IPS-15b (cell line): ENCODE results near the gene RPL27A.

Experiments
- H3K27me3 ChIP-seq: one replicate; pipeline ENCODE4 v1.6.1; 2013; ENCODE audit warnings: low read length; ENCODE audit not compliant: control insufficient read depth, insufficient read depth
- H3K36me3 ChIP-seq: one replicate; pipeline ENCODE4 v1.6.1; 2013; ENCODE audit warnings: low read length; ENCODE audit not compliant: control insufficient read depth, insufficient read depth
- H3K4me1 ChIP-seq: one replicate; pipeline ENCODE4 v1.6.1; 2013; ENCODE audit warnings: mild to moderate bottlenecking, low read length; ENCODE audit not compliant: control insufficient read depth, insufficient read depth
- H3K4me3 ChIP-seq: one replicate; pipeline ENCODE4 v1.5.1; 2013; ENCODE audit warnings: low read depth, low read length
- H3K9ac ChIP-seq: one replicate; pipeline ENCODE4 v1.6.1; 2013; ENCODE audit warnings: low read depth, mild to moderate bottlenecking, low read length
- H3K9me3 ChIP-seq: one replicate; pipeline ENCODE4 v1.6.1; 2013; ENCODE audit warnings: mild to moderate bottlenecking, low read length; ENCODE audit not compliant: control insufficient read depth, insufficient read depth

RPL27A gene

GRCh38 chr11:8691601-8692000 is 9.0 kb downstream of the RPL27A start:
- H3K27me3 ChIP-seq, result no peaks in the 10 kb centered on the region
- H3K4me1 ChIP-seq, result peaks cover 12% of the 10 kb centered on the region
- no peaks in the 10 kb centered on the region for H3K9me3 ChIP-seq
- H3K9ac ChIP-seq, result no peak overlapping the region
- peaks cover under 1% of the 10 kb centered on the region for H3K36me3 ChIP-seq
- no peak overlapping the region for H3K4me3 ChIP-seq

- Histone ChIP-seq H3K4me3 (no peak overlapping the region), H3K36me3 (peaks cover 2% of the 10 kb centered on the region), H3K9ac (no peak overlapping the region), H3K9me3 (no peaks in the 10 kb centered on the region), H3K27me3 (no peaks in the 10 kb centered on the region), H3K4me1 (peaks cover 9% of the 10 kb centered on the region)
Observed at GRCh38 chr11:8692417-8692816, 9.8 kb downstream of the RPL27A start.

- Histone ChIP-seq H3K4me1 (peaks cover 6% of the 10 kb centered on the region), H3K27me3 (no peaks in the 10 kb centered on the region), H3K36me3 (peaks cover 4% of the 10 kb centered on the region), H3K9me3 (no peaks in the 10 kb centered on the region), H3K9ac (no peak overlapping the region), H3K4me3 (no peak overlapping the region)
Observed at GRCh38 chr11:8693010-8693551, 10.5 kb downstream of the RPL27A start.

GRCh38 chr11:8693555-8693954 is 11.0 kb downstream of the RPL27A start:
- no peaks in the 10 kb centered on the region for H3K9me3 ChIP-seq
- peaks cover 11% of the 10 kb centered on the region for H3K4me1 ChIP-seq
- peaks cover 4% of the 10 kb centered on the region for H3K36me3 ChIP-seq
- H3K27me3 ChIP-seq, result no peaks in the 10 kb centered on the region
- H3K4me3 ChIP-seq, result no peak overlapping the region
- no peak overlapping the region for H3K9ac ChIP-seq

GRCh38 chr11:8694137-8694536 is 11.5 kb downstream of the RPL27A start:
- Histone ChIP-seq H3K9me3 (no peaks in the 10 kb centered on the region), H3K9ac (no peak overlapping the region), H3K36me3 (peaks cover 4% of the 10 kb centered on the region)

GRCh38 chr11:8697054-8697453 is 14.5 kb downstream of the RPL27A start:
- H3K9ac ChIP-seq, result no peak overlapping the region
- peaks cover 4% of the 10 kb centered on the region for H3K36me3 ChIP-seq
- H3K27me3 ChIP-seq, result no peaks in the 10 kb centered on the region

More at GRCh38 chr11:8694137-8694536, 11.5 kb downstream of the RPL27A start:
- Histone ChIP-seq H3K27me3 (no peaks in the 10 kb centered on the region), H3K4me3 (no peak overlapping the region), H3K4me1 (peaks cover 14% of the 10 kb centered on the region)

GRCh38 chr11:8698379-8698851 is 15.8 kb downstream of the RPL27A start:
- Histone ChIP-seq H3K27me3 (no peaks in the 10 kb centered on the region), H3K36me3 (peaks cover 6% of the 10 kb centered on the region), H3K9ac (no peak overlapping the region), H3K9me3 (no peaks in the 10 kb centered on the region), H3K4me3 (peak overlapping the region; percentile 9), H3K4me1 (peaks cover 27% of the 10 kb centered on the region)

More at GRCh38 chr11:8697054-8697453, 14.5 kb downstream of the RPL27A start:
- no peak overlapping the region for H3K4me3 ChIP-seq
- H3K9me3 ChIP-seq, result no peaks in the 10 kb centered on the region
- H3K4me1 ChIP-seq, result peaks cover 26% of the 10 kb centered on the region

GRCh38 chr11:8698917-8699441 is 16.4 kb downstream of the RPL27A start:
- H3K4me1 ChIP-seq, result peaks cover 27% of the 10 kb centered on the region
- H3K9ac ChIP-seq, result peak overlapping the region; percentile 58
- H3K4me3 ChIP-seq, result peak overlapping the region; percentile 9
- no peaks in the 10 kb centered on the region for H3K27me3 ChIP-seq
- H3K36me3 ChIP-seq, result peaks cover 6% of the 10 kb centered on the region
- no peaks in the 10 kb centered on the region for H3K9me3 ChIP-seq

- no peaks in the 10 kb centered on the region for H3K27me3 ChIP-seq
- peaks cover 6% of the 10 kb centered on the region for H3K36me3 ChIP-seq
- peak overlapping the region; percentile 14 for H3K9ac ChIP-seq
- no peaks in the 10 kb centered on the region for H3K9me3 ChIP-seq
- H3K4me1 ChIP-seq, result peaks cover 27% of the 10 kb centered on the region
- H3K4me3 ChIP-seq, result no peak overlapping the region
Observed at GRCh38 chr11:8699903-8700302, 17.3 kb downstream of the RPL27A start.

- H3K9me3 ChIP-seq, result no peaks in the 10 kb centered on the region
- H3K27me3 ChIP-seq, result no peaks in the 10 kb centered on the region
- peaks cover 27% of the 10 kb centered on the region for H3K4me1 ChIP-seq
- H3K36me3 ChIP-seq, result peaks cover 10% of the 10 kb centered on the region
- no peak overlapping the region for H3K9ac ChIP-seq
- no peak overlapping the region for H3K4me3 ChIP-seq
Observed at GRCh38 chr11:8701891-8702597, 19.5 kb downstream of the RPL27A start.

GRCh38 chr11:8702598-8702915 is 20.0 kb downstream of the RPL27A start:
- Histone ChIP-seq H3K9ac (no peak overlapping the region), H3K4me1 (peaks cover 27% of the 10 kb centered on the region), H3K4me3 (no peak overlapping the region), H3K36me3 (peaks cover 8% of the 10 kb centered on the region), H3K27me3 (no peaks in the 10 kb centered on the region), H3K9me3 (no peaks in the 10 kb centered on the region)

GRCh38 chr11:8704136-8704535 is 21.5 kb downstream of the RPL27A start:
- Histone ChIP-seq H3K27me3 (no peaks in the 10 kb centered on the region), H3K36me3 (peaks cover 11% of the 10 kb centered on the region), H3K9me3 (no peaks in the 10 kb centered on the region)

More at GRCh38 chr11:8704136-8704535, 21.5 kb downstream of the RPL27A start:
- no peak overlapping the region for H3K4me3 ChIP-seq
- H3K9ac ChIP-seq, result no peak overlapping the region
- peaks cover 21% of the 10 kb centered on the region for H3K4me1 ChIP-seq
